ENCODE measurements around the gene ZNHIT3.

GRCh38 chr17:36461330-36462110 is 25.0 kb upstream of the ZNHIT3 start:
- TF ChIP-seq, protein P1, sequence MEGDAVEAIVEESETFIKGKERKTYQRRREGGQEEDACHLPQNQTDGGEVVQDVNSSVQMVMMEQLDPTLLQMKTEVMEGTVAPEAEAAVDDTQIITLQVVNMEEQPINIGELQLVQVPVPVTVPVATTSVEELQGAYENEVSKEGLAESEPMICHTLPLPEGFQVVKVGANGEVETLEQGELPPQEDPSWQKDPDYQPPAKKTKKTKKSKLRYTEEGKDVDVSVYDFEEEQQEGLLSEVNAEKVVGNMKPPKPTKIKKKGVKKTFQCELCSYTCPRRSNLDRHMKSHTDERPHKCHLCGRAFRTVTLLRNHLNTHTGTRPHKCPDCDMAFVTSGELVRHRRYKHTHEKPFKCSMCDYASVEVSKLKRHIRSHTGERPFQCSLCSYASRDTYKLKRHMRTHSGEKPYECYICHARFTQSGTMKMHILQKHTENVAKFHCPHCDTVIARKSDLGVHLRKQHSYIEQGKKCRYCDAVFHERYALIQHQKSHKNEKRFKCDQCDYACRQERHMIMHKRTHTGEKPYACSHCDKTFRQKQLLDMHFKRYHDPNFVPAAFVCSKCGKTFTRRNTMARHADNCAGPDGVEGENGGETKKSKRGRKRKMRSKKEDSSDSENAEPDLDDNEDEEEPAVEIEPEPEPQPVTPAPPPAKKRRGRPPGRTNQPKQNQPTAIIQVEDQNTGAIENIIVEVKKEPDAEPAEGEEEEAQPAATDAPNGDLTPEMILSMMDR (IDR thresholded peaks at IDR 0.05), result no peak
- TF ChIP-seq POLR2A (IDR thresholded peaks at IDR 0.05) (no peak), POLR2AphosphoS5 (IDR thresholded peaks at IDR 0.05) (no peak)

All from suprapubic skin (tissue), 4 donors.